Vagina (tissue), 2 donors: ENCODE measurements around the gene TNFRSF14. TPM values are rescaled to one million over a fixed set of nuclear protein-coding genes. Genes with fewer than 3 reads are reported as not detected.

ENCODE experiments used
- DNase-seq, 2 donors: peaks; one replicate each; pipeline ENCODE4 v3.0.0-alpha.2; 2017; ENCODE audit errors: extremely low spot score in 2 of 2
- H3K27ac ChIP-seq: fragments of 200-600 bp; sonication (generic); one replicate; pipeline ENCODE4 v1.5.1; 2019
- H3K27me3 ChIP-seq: fragments of 200-600 bp; sonication (generic); one replicate; pipeline ENCODE4 v1.5.1; 2019
- H3K36me3 ChIP-seq, 2 donors: fragments of 200-600 bp; sonication (generic); one replicate each; pipeline ENCODE4 v1.5.1; 2017 to 2019
- H3K4me1 ChIP-seq: fragments of 200-600 bp; sonication (generic); one replicate; pipeline ENCODE4 v1.5.1; 2019
- H3K4me3 ChIP-seq, 2 donors: fragments of 200-600 bp; sonication (generic); 1 replicate in 1 of 2; 2 replicates in 1 of 2; pipeline ENCODE4 v1.5.1; 2016 to 2019
- H3K9me3 ChIP-seq: fragments of 200-600 bp; sonication (generic); one replicate; pipeline ENCODE4 v1.5.1; 2019
- POLR2A ChIP-seq, 2 donors: fragments of 450-650 bp; IDR thresholded peaks; one replicate each; pipeline ENCODE4 v1.6.1; 2017; ENCODE audit warnings: antibody characterized with exemption in 2 of 2, mild to moderate bottlenecking in 2 of 2, moderate library complexity in 2 of 2
- POLR2AphosphoS5 ChIP-seq, 2 donors: sonication (generic); formaldehyde crosslinking; IDR thresholded peaks; one replicate each; pipeline ENCODE4 v1.9.0; 2017; ENCODE audit warnings: antibody characterized with exemption in 2 of 2, mild to moderate bottlenecking in 2 of 2, low read depth in 1 of 2; ENCODE audit not compliant: insufficient read depth in 1 of 2
- intact Hi-C: fragments of 100-400 bp; cut with DNase I; formaldehyde crosslinking; loops from one replicate; pipeline ENCODE4 v1.15.1; 2023
- total RNA-seq: library from RNA; depleted of rRNA; stranded (reverse); fragments of >200 nt; gene quantifications from one replicate; pipeline ENCODE4 v1.2.3, GENCODE V29; 2016
- TF ChIP-seq, protein P1 (sequence below), 3 experiments: fragments of 450-650 bp in 2 of 3; fragments of 200-600 bp in 1 of 3; sonication (generic) in 1 of 3; IDR thresholded peaks; one replicate each; pipeline ENCODE4 v1.5.1; 2017 to 2019; ENCODE audit warnings: antibody characterized with exemption in 3 of 3, mild to moderate bottlenecking in 2 of 3, moderate library complexity in 2 of 3

The TNFRSF14 gene
- total RNA-seq, 1 donor from 2014 or later = 49.6 TPM

DNA sequence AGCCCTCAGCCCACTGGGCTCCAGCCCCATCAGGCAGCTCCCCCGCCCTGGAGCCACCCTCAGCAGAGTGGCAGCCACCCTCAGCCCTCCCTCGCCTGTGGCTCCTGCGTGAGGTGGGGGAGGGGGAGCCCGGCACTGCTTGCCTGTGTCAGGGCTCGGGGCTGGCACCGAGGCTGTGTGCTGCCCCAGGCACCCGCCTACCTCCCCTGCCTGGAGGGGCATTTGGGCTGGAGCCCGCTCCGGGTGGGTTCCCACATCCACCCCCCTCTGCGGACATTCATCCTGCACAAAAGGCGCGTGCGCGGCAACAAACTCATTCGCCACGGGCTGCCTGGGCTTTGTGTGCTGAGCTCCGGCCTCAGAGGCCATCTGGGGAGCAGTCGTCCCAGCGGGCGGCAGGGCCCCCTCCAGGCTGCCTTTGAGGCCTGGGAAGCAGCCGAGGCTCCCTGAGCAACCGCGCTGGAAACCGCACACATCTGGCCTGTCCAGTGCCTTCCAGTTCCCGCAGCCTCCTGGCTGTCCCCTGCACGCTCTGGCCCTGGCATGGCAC is 12.6 kb upstream of the TNFRSF14 start:
- no peaks in the 10 kb centered on the region for H3K27me3 ChIP-seq
- DNase-seq = no peak
- intact Hi-C loops = loop anchor here (10.0 kb wide), 1 partner anchor 349 kb away; the partner anchor contains the start of gene FAAP20
- TF ChIP-seq POLR2AphosphoS5 (IDR thresholded peaks at IDR 0.05; ENCODE audit: insufficient read depth in 1 of 2, low read depth in 1 of 2) = no peak
- no peak for TF ChIP-seq POLR2A (IDR thresholded peaks at IDR 0.05)
- TF ChIP-seq, protein P1, sequence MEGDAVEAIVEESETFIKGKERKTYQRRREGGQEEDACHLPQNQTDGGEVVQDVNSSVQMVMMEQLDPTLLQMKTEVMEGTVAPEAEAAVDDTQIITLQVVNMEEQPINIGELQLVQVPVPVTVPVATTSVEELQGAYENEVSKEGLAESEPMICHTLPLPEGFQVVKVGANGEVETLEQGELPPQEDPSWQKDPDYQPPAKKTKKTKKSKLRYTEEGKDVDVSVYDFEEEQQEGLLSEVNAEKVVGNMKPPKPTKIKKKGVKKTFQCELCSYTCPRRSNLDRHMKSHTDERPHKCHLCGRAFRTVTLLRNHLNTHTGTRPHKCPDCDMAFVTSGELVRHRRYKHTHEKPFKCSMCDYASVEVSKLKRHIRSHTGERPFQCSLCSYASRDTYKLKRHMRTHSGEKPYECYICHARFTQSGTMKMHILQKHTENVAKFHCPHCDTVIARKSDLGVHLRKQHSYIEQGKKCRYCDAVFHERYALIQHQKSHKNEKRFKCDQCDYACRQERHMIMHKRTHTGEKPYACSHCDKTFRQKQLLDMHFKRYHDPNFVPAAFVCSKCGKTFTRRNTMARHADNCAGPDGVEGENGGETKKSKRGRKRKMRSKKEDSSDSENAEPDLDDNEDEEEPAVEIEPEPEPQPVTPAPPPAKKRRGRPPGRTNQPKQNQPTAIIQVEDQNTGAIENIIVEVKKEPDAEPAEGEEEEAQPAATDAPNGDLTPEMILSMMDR (IDR thresholded peaks at IDR 0.05) = no peak
- H3K27ac ChIP-seq = no peak overlapping the region
- peaks cover 58% of the 10 kb centered on the region for H3K4me1 ChIP-seq
- H3K36me3 ChIP-seq = no peaks in the 10 kb centered on the region
- no peak overlapping the region for H3K4me3 ChIP-seq
- H3K9me3 ChIP-seq = no peaks in the 10 kb centered on the region

DNA sequence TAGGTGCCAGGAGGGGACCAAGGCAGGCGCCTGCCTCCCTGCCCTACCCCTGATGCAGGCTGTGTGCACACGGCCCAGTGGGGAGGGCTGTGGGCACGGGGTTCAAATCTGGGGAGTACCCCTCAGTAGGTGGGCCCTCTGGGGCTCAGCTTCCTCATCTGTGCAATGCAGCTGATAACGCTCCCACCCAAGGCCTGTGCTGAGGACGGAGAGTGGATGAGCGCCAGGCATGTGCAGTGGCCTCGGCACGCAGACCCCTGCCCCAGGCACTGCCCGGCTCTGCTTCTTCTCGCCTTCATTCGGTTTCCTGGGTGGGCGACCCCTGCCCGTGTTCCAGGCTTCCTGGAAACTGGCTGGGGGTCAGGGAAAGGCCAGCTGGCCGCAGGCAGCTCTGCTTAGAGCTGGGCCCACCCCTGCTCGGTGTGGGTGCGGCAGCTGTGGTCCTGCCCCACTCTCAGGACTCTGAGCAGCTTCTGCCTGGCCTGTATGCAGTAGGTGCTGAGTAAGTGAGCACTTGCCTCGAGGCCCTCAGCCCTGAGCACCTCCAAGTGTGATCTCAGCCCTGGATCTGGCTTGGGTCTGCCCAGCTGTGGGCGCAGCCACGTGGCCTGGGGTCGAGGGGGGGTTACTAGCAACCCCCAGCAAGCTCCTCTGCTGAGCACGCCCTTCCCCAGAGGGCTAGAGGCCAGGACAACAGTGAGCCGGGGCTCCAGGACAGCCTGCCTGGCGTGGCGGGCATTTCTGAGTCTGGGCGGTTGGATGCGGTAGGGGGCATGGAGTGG is 11.9 kb upstream of the TNFRSF14 start:
- intact Hi-C loops = loop anchor here (10.0 kb wide), 1 partner anchor 349 kb away; the partner anchor contains the start of gene FAAP20
- TF ChIP-seq POLR2A (IDR thresholded peaks at IDR 0.05) = no peak
- TF ChIP-seq POLR2AphosphoS5 (IDR thresholded peaks at IDR 0.05; ENCODE audit: insufficient read depth in 1 of 2, low read depth in 1 of 2) = no peak
- TF ChIP-seq, protein P1 (IDR thresholded peaks at IDR 0.05) = no peak
- peaks cover 64% of the 10 kb centered on the region for H3K4me1 ChIP-seq

DNA sequence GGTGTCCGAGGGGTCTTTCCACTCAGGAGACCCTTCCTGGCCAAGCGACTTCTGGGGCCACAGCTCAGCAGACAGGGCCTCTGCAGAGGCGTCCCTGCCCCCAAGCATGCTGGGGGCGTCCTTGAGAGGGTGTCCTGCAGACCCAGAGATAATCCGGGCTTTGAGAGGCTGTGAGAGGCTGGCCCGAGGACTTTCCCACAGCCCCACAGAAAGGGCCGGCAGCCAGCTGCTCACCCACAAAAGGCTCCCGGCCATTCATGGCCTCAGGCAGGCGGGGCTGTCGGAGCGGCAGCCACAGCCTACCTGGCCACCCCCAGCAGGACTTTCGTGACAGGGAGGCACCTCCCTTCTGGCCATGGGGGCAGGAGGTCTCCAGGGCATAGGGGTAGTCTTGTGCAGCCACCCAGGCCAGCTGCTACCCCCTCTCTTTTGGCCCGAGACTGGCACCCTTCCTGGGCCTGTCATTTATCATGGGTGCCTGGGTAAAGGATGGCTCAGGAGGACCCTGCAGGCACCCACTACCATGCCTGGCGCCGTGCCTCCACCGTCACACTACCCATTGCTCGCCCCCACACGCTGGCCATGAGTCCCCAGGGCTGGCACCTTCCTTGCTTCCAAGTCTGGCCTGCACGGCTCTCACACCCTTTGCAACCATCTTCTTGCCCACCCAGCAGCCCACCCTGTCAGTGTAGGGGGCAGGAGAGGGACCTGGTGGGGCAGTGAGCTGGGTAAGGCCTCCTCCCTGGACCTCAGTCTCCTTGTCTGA is 11.1 kb upstream of the TNFRSF14 start:
- intact Hi-C loops = loop anchor here (5.0 to 10.0 kb wide), 2 partner anchors 42 to 350 kb away; partner anchors contain the start of genes FAAP20 and PRXL2B
- peaks cover 69% of the 10 kb centered on the region for H3K4me1 ChIP-seq
- H3K36me3 ChIP-seq = no peaks in the 10 kb centered on the region
- H3K9me3 ChIP-seq = no peaks in the 10 kb centered on the region
- no peaks in the 10 kb centered on the region for H3K27me3 ChIP-seq
- H3K27ac ChIP-seq = peak overlapping the region; percentile 92
- no peak overlapping the region for H3K4me3 ChIP-seq
- no peak for DNase-seq
- TF ChIP-seq, protein P1 (IDR thresholded peaks at IDR 0.05) = no peak
- TF ChIP-seq POLR2AphosphoS5 (IDR thresholded peaks at IDR 0.05; ENCODE audit: insufficient read depth in 1 of 2, low read depth in 1 of 2) (no peak), POLR2A (IDR thresholded peaks at IDR 0.05) (no peak)

More for the DNA sequence above, 11.9 kb upstream of the TNFRSF14 start:
- H3K27ac ChIP-seq = peak overlapping the region; percentile 92
- no peaks in the 10 kb centered on the region for H3K27me3 ChIP-seq
- no peaks in the 10 kb centered on the region for H3K9me3 ChIP-seq
- no peaks in the 10 kb centered on the region for H3K36me3 ChIP-seq
- H3K4me3 ChIP-seq = no peak overlapping the region
- no peak for DNase-seq

DNA sequence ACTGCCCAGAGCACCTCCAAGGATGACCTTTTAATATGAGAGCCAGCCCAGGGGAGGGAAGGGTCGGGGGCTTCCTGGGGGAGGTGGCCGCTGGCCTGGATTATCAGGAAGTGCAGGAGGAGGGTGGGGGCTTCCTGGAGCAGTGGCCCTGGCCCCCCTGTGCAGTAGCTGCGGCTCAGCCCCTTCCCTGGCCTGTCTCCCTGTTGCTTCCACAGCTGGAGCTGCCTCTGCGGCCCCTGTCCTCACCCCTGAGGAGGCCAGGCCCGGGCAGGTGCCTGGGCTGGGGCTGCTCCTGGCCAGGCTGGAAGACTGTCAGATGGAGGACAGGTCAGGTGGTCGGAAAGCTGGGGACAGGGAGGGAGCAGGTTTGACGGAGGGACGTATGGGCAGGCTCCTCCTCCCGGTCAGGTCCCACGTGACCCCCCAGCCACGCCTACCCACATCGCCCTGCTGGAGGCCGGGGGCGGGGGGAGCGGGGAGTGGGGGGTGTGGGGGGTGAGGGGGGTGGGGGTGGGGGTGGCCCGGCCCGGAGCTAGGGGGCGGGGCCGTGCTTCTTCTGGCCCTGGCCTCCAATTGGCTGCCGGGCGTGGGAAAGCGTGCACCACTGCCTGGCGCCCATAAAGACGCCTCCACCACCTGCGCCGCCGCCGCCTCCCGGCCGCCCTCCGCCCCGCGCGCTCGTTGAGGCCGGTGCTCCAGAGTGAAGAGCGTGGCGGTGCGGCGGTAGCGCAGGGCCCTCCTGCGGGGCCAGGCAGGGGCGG is 10.2 kb upstream of the TNFRSF14 start:
- Histone ChIP-seq H3K4me1 (peaks cover 62% of the 10 kb centered on the region), H3K27me3 (no peaks in the 10 kb centered on the region), H3K27ac (peak overlapping the region; percentile 92), H3K9me3 (no peaks in the 10 kb centered on the region), H3K36me3 (no peaks in the 10 kb centered on the region), H3K4me3 (peak overlapping the region; percentile 47 to 53)
- intact Hi-C loops = loop anchor here (2.0 to 10.0 kb wide), 3 partner anchors 41 to 351 kb away; partner anchors contain the start of genes FAAP20, PEX10 and PRXL2B
- TF ChIP-seq POLR2A (IDR thresholded peaks at IDR 0.05) = no peak
- TF ChIP-seq POLR2AphosphoS5 (IDR thresholded peaks at IDR 0.05; ENCODE audit: insufficient read depth in 1 of 2, low read depth in 1 of 2) = peak in 1 of 2 donors; percentile 20
- peak in 1 of 2 donors; percentile 95 for DNase-seq
